Daoy (cell line): Measurements from ENCODE around the gene DDX43. TPM values are rescaled to one million over a fixed set of nuclear protein-coding genes. Genes with fewer than 3 reads are reported as not detected.
A peak's percentile ranks its signal among the peaks of the same experiment; 100 is the strongest.
"Not testable (repeated sequence)": the region's sequence is repeated elsewhere in the genome, so short reads cannot be mapped to it uniquely, and the experiment has no call there.

Experiments
- DNase-seq: peaks from one replicate; pipeline ENCODE4 v3.0.0-alpha.2; 2015; ENCODE audit warnings: low read depth
- total RNA-seq: library from RNA; depleted of rRNA; stranded (reverse); fragments of >200 nt; shearing (Covaris generic); gene quantifications from 2 replicates; pipeline ENCODE4 v1.2.3, GENCODE V29; 2014; rRNA removed

DDX43 gene
- total RNA-seq = not detected in 2 replicates

- no peak for DNase-seq
Observed at GRCh38 chr6:73394577-73395354, at the start of gene DDX43. Gene DDX43 (plus strand): TSS chr6:73394828. CDS start chr6:73394906, 78 bp downstream.

DNA sequence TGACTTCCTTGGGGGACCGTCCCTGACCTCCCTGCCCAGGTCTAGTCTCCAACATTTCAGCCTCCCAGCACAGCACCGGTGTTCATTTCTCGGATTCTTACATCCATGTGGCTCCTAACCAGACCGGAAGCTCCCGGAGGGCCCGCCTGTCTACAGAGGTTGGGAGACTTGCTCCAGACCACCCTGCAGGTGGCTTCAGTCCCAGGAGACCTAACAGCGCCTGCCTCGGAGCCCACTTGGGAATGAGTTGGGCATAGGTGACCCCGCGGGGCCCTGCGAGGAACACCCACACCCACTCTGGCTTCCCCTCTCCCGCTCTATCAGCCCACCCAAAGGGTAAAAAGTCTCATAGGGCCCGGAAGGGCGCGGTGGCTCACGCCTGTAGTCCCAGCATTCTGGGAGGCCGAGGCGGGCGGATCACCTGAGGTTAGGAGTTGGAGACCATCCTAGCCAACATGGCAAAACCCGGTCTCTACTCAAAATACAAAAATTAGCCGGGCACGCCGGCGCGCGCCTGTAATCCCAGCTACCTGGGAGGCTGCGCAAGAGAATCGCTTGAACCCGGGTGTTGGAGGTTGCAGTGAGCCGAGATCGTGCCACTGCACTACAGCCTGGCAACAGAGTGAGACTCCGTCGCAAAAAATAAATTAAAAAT lies 46.0 kb upstream of the DDX43 start:
- DNase-seq = no peak

GRCh38 chr6:73349311-73349710 lies 45.3 kb upstream of the DDX43 start:
- no peak for DNase-seq

- DNase-seq = no peak
Observed at GRCh38 chr6:73353636-73354593, 40.7 kb upstream of the DDX43 start, which contains the start of gene DPPA5. Gene DPPA5 (minus strand): TSS chr6:73354276. CDS start chr6:73354225, 51 bp downstream.

DNA sequence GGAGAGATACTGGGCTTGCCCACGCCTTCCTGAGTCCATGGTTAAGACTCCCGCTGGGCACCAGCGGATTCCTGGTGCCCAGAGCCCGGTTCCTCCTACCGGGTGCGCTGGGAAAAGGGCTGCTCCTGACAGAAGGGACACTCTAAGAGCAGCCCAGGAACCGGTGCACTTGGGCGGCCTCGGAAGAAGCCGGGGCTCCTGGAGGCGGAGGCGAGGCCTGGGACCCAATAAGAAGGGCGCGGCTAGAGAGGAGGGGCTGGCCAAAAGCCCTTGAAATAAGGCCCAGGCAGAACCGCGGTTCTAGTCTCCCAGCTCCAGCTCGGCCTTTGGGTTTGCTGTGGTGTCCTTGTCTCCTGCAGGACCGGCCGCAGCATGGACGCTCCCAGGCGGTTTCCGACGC lies 32.3 kb upstream of the DDX43 start, which contains the start of gene KHDC3L:
Gene KHDC3L, plus strand, starts transcription at position 301 of the 400 bp plus-strand sequence. Its CDS starts 72 bp downstream, at position 373.
- no peak for DNase-seq

DNA sequence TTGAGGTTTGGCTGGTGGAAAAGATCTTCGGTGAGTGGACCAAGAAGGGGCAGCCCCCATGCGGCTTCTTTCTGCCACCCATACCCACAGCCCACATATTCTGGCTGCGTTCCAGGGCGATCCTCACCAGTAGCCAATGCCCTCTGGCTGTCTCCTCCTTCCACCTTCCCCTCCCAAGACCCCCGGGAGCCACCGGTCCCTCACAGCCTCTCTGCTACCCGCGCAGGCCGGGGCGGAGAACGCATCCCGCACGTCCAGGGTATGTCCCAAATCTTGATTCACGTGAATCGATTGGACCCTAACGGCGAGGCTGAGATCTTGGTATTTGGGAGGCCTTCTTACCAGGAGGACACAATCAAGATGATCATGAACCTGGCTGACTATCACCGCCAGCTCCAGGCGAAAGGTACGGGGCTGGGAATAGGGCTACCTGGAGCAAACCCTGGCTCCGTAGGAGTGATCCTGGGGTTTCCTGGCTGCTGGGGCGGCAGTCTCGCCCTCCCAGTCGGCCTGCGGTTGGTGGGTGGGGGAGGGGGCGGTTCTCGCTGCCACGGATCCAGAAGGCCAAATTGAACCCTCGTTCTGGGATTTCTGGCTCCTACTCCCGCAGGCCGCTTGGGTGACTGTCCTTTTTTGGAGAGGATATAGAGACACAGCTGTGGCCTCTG lies 31.6 kb upstream of the DDX43 start:
- DNase-seq = no peak

DNA sequence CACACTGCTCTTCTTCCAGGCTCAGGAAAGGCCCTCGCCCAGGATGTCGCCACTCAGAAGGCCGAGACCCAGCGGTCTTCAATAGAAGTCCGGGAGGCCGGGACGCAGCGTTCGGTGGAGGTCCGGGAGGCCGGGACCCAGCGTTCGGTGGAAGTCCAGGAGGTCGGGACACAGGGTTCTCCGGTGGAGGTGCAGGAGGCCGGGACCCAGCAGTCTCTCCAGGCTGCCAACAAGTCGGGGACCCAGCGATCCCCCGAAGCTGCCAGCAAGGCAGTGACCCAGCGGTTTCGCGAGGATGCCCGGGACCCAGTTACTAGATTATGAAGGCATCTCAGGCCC lies 31.1 kb upstream of the DDX43 start:
- no peak for DNase-seq

DNA sequence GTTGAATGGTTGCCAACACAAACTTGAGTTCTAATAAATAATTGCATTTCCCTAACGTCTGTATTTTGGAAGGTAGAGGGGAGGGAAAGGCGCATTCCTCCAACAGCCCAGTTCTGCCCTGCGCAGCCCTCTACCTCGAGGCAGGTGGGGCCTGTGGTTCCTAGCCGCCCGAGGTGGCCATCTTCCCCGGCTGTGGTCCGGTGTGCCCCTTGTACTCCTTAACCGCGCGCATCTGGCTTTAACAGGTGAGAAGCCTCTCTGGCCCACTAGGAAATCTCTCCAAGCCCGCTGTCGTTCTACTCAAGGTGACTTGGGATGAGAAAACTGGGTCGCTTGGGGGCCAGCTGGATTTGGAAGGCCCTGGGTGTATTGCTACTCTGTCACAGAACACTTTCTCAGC lies 30.5 kb upstream of the DDX43 start:
- no peak for DNase-seq

DNA sequence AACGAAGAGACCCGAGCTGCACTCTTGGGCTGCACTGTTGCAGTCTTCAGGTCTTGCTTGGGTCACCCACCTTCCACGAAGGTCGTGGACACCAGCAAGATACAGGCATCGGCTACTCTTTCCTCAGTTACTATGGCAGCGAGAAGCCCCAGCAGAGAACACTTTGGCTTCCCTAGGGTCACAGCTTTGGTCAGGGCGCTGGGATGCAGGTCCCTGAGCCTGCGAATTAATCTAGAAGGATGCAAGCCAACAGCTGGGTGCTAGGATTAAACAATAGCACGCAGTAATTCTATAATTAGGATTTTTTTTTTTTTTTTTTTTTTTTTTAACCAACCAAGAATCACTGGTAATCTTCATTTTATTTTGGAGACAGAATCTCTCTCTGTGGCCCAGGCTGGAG lies 30.1 kb upstream of the DDX43 start:
- no peak for DNase-seq

DNA sequence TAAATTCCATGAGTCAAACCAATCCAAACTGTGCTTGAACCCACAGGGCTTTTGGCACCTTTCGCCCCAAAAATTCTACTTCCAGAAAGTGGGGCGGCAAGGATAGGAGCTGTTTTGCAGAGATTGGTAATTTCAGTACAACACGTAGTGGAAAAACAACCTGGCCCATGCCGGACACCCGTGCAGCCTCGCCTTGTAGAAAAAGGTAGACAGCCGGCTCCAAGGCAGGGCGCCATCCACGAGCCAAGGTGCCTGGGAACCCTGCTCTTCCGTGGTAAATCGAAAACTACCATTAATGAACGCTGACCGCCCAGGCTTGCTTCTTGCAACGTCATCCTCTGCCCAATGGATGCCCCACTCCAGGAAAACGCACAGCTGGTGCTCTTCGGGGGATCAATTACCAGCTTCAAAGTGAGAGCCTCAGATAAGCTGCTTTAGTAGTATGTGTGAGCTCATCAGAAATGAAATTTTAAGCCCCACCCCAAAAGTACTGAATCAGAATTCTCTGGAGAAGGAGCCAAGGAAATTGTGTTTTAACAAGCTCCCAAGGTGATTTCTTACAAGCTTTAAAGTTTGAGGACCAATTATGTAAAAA lies 26.8 kb upstream of the DDX43 start:
- peak; percentile 25 for DNase-seq

- no peak for DNase-seq
Observed at GRCh38 chr6:73368675-73369074, 26.0 kb upstream of the DDX43 start.

GRCh38 chr6:73369157-73369556 lies 25.5 kb upstream of the DDX43 start:
- DNase-seq = no peak

GRCh38 chr6:73369563-73369962 lies 25.1 kb upstream of the DDX43 start, which contains the start of gene OOEP:
Gene OOEP (minus strand): TSS chr6:73369897. CDS start chr6:73369792, 105 bp downstream.
- DNase-seq = no peak

DNA sequence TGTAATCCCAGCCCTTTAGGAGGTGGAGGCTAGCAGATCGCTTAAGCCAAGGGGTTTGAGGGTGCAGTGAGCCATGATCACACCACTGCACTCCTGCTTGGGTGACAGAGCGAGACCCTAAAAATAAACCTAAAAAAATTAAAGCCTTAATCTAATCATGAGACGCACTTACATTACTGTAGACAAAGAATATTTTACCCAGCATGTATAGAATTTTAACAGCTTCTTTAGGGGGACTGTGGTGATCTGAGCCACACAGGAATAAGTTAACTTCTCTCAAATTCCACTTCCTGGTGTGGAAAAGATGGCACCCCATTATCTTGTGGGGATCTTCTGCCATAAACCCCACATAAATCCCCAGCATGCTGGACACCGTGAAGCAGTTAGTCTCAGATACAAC lies 22.6 kb upstream of the DDX43 start:
- no peak for DNase-seq

DNA sequence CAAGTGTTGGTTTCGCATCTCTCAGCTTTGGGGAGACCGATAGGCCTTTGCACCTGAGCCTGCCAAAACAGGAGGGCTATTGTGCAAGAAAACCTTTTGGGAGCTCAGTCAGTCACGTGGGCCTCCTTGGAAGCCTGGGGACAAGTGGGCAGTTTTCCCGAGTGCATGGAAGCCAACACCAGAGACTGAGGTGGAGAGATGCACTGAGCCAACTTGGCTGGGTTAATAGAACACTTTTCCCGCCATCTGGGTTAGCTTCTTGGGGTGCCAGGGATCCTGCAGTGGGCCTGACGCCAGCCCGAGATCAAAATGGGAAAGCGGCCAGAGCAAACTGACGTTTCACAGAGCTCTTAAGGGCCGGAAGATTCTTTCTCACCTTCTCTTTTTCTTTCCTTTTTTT lies 22.1 kb upstream of the DDX43 start:
- DNase-seq = no peak

GRCh38 chr6:73375216-73375615 lies 19.4 kb upstream of the DDX43 start:
- no peak for DNase-seq

DNA sequence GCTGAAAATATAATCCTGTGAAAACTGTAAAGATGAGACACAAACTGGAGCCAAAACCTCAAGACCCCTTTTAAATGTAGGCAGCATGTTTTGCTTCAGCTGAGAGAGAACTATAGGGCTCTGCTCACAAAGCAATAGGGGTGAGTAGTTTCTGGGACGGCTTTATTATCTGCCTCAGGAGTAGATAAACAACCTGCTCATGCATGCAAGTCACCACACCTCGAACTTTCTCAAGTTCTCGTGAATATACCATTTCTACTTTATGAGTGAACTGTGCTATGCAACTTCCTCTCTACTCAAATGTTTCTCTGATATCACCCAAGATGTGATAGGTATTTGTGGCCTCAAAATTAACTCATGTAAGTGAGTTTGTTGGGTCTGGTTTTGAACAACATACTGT lies 17.4 kb upstream of the DDX43 start:
- no peak for DNase-seq

GRCh38 chr6:73381531-73381930 lies 13.1 kb upstream of the DDX43 start:
- DNase-seq = not testable (repeated sequence)

DNA sequence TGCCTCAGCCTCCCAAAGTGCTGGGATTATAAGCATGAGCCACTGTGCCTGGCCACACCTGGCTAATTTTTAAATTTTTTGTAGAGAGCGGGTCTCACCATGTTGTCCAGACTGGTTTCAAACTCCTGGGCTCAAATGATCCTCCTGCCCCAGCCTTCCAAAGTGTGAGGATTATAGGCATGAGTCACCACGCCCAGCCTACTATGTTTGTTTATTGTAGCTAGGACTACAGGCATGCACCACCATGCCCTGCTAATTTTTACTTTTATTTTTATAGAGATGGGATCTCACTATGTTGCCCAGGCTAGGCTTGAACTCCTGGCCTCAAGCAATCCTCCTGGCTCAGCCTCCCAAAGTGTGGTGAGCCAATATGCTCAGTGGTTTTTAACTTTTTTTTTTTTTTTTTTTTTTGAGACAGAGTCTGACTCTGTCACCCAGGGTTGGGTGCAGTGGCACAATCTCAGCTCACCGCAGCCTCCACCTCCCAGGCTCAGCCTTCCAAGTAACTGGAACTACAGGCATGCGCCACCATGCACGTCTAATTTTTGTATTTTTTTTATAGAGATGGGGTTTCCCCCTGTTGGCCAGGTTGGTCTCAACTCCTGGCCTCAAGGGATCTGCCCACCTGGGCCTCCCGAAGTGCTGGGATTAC lies 12.0 kb upstream of the DDX43 start:
- peak; percentile 48 for DNase-seq

- DNase-seq = no peak
Observed at GRCh38 chr6:73388433-73388799, 6.2 kb upstream of the DDX43 start.
